ENCODE measurements around the gene BMPR1B. TPM values are rescaled to one million over a fixed set of nuclear protein-coding genes. Genes with fewer than 3 reads are reported as not detected.

The BMPR1B gene
- total RNA-seq, 4 donors from 2014 or later: 0.17 to 0.88 (median 0.35) TPM

DNA sequence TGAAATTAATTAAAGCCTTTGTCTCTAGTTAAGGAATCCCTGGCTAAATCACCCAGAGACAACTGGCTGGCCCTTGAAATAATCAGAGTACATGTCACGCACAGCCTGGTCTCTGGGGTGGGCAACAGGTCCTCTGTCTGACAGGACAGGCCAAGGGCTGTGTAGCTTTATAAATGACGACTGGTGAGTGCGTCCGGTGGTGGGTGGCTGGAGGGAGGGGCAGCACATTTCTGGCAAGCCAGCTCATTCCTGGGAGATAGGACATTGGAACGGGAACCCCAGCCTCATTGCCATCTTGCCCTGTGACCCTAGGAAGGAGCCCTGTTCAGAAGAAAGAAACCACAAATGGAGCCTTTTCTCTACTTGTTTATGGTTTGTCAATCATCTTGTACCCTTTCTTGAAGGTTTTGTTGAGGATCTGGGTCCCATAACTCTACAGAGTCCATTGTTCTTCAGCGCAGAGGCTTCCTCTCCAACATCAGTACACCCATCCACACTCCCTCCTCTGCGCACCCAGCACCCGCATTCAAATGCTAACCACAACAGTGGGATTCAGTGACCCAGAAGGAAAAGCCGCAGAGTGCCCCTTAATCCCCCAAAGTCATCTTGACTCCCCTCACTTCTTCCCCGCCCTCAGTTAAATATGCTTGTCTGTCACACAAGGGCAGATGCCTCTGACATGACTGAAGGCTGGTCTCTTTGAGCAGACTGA is 422.9 kb downstream of the BMPR1B start:
- TF ChIP-seq, protein P1, sequence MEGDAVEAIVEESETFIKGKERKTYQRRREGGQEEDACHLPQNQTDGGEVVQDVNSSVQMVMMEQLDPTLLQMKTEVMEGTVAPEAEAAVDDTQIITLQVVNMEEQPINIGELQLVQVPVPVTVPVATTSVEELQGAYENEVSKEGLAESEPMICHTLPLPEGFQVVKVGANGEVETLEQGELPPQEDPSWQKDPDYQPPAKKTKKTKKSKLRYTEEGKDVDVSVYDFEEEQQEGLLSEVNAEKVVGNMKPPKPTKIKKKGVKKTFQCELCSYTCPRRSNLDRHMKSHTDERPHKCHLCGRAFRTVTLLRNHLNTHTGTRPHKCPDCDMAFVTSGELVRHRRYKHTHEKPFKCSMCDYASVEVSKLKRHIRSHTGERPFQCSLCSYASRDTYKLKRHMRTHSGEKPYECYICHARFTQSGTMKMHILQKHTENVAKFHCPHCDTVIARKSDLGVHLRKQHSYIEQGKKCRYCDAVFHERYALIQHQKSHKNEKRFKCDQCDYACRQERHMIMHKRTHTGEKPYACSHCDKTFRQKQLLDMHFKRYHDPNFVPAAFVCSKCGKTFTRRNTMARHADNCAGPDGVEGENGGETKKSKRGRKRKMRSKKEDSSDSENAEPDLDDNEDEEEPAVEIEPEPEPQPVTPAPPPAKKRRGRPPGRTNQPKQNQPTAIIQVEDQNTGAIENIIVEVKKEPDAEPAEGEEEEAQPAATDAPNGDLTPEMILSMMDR (IDR thresholded peaks at IDR 0.05; ENCODE audit: low read depth): no peak

DNA sequence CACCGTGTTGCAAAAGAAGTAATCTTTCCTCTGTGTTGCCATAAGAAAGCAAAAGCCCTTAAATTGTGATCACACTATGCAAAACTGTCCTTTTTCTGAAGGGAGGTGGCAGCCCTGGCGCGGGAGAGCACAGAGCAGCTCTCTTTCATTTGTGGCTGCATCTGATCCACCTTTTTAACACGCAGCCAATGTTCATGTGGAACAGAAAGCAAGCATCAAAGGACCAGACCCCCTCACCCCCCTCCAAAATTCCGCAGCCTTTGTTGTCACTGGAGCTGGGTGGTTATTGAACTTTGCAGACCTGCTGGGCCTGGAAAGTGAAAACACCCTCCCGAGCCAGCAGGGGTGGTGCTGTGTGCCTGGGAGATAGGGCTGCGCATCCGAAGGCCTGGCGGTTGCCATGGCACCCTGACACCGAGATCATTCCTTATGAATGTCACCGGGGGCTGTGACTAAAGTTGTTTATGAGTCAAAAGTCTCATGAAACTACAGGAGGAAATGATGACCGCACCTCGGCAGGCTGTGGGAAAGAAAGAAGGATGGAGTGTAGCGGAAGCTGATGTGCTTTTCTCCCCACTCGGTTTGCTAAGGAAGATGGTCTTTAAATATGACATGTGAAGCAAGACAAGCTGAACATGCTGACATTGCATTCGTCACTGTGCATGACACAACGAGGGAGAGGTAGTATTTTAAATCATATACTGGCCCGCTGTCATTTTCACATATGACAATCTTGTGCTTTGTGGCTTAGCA is 423.7 kb downstream of the BMPR1B start:
- TF ChIP-seq, protein P1 (IDR thresholded peaks at IDR 0.05; ENCODE audit: low read depth): no peak

DNA sequence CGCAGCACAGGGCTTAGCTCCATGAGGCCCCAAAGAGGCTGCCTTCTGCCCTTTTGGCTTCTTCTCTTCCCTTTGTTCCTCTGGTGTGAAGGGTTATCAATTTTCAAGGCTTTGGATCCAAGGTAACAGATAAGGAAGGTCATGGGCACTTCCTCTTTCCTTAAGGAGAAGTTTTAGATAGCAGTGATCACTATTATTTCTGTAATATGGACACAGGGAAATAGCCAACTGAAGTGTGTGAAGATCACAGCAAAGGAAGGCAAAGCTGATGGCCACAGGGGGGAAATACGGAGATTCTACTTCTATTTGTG is 424.2 kb downstream of the BMPR1B start:
- TF ChIP-seq, protein P1 (IDR thresholded peaks at IDR 0.05; ENCODE audit: low read depth): no peak

DNA sequence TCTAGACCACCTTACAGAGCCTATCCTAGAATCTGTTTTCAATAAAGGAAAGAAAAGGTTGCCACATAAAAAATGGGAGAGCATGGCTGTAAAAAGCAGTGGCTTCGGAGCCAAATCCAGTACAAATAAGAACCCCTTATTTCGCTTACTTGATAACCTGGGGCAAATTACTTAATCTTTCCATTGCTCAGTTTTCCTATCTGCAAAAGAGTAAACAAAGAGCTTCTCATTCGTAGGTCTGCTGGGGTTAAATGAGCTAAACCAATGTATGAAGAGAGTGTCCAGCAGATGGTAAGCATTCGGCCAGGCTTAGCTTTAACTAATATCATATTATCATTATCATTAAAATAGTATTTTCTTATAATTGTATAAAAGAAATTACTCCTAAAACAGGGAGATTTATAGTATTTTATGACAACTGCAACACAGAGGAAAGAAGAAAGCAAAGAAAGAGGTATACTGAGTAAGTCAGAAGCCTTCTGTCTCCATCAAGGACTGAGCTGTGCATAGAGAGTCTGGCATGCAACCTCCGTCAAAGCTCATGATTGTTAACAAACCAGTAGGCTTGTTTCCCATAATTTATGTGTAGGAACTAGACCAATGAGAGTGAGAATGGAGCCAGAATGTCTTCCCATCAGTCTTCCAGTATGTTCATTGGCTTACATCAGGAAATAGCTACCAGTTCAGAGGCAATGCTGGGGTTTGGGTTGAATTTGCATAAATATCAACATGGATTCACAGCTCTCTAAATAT is 426.1 kb downstream of the BMPR1B start:
- TF ChIP-seq, protein P1 (IDR thresholded peaks at IDR 0.05; ENCODE audit: low read depth): no peak

DNA sequence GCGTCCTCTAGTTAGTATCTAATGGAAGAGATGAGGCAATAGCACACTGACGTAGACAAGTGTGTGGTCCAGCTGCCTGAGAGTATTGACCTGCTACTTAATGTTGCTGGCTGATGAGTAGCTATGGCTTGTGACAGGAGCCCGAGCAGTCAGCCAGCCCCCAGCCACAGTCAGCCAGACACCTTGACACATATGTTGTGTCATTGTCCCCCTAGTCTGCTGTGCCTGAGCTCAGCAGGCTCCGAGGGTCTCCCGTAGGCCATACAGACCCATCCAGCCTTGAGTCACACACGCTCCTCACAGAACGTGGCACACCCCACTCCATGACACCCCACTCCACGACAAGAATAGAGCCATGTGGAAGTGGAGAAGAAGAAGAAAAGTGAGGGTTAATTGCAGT is 428.9 kb downstream of the BMPR1B start:
- TF ChIP-seq, protein P1 (IDR thresholded peaks at IDR 0.05; ENCODE audit: low read depth): no peak

DNA sequence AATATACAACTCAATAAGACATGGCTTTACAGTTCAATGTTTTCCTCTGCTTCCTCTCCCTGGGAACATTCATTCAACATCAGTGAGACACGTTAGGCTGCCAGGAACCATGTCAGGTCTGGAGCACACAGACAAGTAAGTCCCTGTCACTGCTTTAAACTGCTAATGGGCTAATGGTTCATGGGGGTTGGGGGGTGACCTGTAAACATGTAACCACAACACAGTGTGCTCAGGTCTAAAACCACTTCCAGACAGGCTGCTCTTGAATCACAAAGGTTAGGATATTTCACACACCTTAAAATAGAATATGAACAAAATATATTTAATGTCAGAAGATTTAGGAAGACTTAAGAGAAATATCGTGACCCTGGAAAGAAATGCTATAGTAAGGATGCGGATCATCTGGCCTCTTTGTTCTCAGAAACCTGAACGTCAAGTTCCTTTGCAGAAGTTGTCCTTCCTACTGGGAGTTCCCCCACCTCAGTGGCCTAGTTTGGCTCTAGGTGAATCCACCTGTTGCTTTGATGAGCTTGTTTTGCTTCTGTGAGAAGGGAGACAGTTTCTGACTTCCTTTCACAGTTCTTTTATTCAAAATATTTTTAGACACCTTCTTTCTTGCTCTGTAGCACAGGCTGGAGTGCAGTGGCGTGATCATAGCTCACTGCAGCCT is 431.1 kb downstream of the BMPR1B start:
- TF ChIP-seq, protein P1 (IDR thresholded peaks at IDR 0.05; ENCODE audit: low read depth): no peak

Data from subcutaneous adipose tissue (tissue), 4 donors.